HG02973 (cell line): ENCODE data around the gene WAS.
"Not testable (repeated sequence)": the region's sequence is repeated elsewhere in the genome, so short reads cannot be mapped to it uniquely, and the experiment has no call there.

ENCODE experiments used
- ATAC-seq: cut with Tn5 transposase; IDR thresholded peaks from one replicate; pipeline ENCODE4 v1.9.1; 2021; ENCODE audit warnings: moderate library complexity; ENCODE audit not compliant: unreplicated experiment

WAS gene

GRCh38 chrX:48684134-48684533 lies 535 bp downstream of the WAS start:
- no peak for ATAC-seq

- no peak for ATAC-seq
These were observed 1.8 kb downstream of the WAS start for GRCh38 chrX:48685416-48685815.

GRCh38 chrX:48688531-48689150 lies 5.0 kb downstream of the WAS start:
- ATAC-seq, result no peak

GRCh38 chrX:48689208-48689920 lies 5.8 kb downstream of the WAS start:
- ATAC-seq, result no peak

- ATAC-seq, result not testable (repeated sequence)
These were observed 8.1 kb downstream of the WAS start for GRCh38 chrX:48691746-48692145.

- ATAC-seq, result no peak
These were observed 11.4 kb downstream of the WAS start for GRCh38 chrX:48694776-48695533.

- ATAC-seq, result no peak
These were observed 11.9 kb downstream of the WAS start for GRCh38 chrX:48695534-48695896.

GRCh38 chrX:48695925-48696300 lies 12.3 kb downstream of the WAS start:
- ATAC-seq, result no peak

GRCh38 chrX:48696301-48696908 lies 12.8 kb downstream of the WAS start, which contains the start of gene SUV39H1:
TSS of gene SUV39H1 (plus strand) at chrX:48696734. CDS start at chrX:48696785, 51 bp downstream.
- peak; percentile 89 for ATAC-seq

GRCh38 chrX:48696909-48697727 lies 13.5 kb downstream of the WAS start:
- ATAC-seq, result no peak

GRCh38 chrX:48698306-48698705 lies 14.7 kb downstream of the WAS start:
- no peak for ATAC-seq

- no peak for ATAC-seq
These were observed 16.6 kb downstream of the WAS start for GRCh38 chrX:48700246-48700645.

- ATAC-seq, result no peak
These were observed 17.5 kb downstream of the WAS start for GRCh38 chrX:48700951-48701653.

- ATAC-seq, result no peak
These were observed 18.4 kb downstream of the WAS start for GRCh38 chrX:48702032-48702431.

- no peak for ATAC-seq
These were observed 19.1 kb downstream of the WAS start for GRCh38 chrX:48702716-48703115.

- no peak for ATAC-seq
These were observed 19.6 kb downstream of the WAS start for GRCh38 chrX:48703228-48703627.

GRCh38 chrX:48703642-48704481 lies 20.3 kb downstream of the WAS start:
- ATAC-seq, result no peak

- ATAC-seq, result no peak
These were observed 22.3 kb downstream of the WAS start for GRCh38 chrX:48705871-48706270.

- ATAC-seq, result no peak
These were observed 26.0 kb downstream of the WAS start for GRCh38 chrX:48709522-48710112.
